SKM-1 treated with dmso at 0.1 percent for 144 hours (cell line): ENCODE measurements around the gene RGMA.
"Not testable (repeated sequence)": the region's sequence is repeated elsewhere in the genome, so short reads cannot be mapped to it uniquely, and the experiment has no call there.

Source experiments
- DNase-seq: peaks from one replicate; lab custom pipeline; 2025; ENCODE audit not compliant: unreplicated experiment; lab: John Stamatoyannopoulos, UW

RGMA gene

DNA sequence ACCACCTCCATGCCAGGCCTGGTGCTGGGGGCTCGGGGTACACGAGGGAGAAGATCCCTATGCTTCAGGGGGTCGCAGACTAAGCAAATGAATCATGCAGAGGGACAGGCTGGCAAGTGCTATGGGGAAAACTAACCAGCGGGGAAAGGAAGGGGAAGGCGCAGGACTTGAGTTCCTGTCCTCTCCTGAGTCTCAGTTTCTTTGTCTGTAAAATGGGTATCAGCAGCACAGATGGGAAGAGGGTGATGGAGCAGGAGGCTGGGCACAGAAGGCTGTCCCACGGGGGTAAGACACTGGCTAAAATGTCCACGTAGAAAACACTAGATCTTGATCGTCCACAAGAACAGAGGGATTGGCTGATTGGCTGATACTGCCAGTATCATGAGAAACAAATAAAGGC is 39.8 kb downstream of the RGMA start:
- DNase-seq: no peak

DNA sequence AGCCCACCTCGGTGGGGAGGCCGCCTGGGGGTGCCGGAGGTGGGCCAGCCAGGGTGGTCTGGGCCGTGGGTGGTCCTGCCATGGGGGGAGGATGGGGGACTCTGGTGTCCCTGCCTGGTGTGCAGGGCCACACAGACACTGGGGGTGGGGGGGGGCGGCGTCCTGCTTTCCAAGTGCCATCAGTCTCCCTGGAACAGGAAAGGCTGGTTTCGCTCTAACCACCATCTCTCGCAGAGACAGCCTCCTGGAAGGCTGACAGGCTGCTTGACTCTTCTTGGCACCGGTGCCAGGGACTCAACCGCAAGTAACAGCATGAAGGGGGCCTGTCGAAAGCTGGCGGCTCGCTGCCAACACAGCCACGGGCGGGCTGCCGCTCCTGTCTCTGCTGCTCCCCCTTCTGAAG is 40.3 kb downstream of the RGMA start:
- DNase-seq: no peak

DNA sequence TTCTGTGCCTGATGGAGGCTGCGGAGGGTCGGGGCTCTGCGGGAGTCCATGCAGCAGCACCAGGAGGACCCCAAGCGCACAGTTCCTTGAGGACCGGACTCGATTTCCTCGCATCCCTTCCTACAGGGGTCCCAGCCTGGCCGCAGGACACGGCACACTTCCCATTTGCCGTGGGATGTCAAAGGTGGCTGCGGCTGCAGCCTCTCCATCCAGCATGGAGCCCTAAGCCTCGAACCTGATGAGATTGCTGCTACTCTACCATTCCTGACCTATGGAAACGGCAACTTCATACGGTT is 40.6 kb downstream of the RGMA start:
- DNase-seq: no peak

DNA sequence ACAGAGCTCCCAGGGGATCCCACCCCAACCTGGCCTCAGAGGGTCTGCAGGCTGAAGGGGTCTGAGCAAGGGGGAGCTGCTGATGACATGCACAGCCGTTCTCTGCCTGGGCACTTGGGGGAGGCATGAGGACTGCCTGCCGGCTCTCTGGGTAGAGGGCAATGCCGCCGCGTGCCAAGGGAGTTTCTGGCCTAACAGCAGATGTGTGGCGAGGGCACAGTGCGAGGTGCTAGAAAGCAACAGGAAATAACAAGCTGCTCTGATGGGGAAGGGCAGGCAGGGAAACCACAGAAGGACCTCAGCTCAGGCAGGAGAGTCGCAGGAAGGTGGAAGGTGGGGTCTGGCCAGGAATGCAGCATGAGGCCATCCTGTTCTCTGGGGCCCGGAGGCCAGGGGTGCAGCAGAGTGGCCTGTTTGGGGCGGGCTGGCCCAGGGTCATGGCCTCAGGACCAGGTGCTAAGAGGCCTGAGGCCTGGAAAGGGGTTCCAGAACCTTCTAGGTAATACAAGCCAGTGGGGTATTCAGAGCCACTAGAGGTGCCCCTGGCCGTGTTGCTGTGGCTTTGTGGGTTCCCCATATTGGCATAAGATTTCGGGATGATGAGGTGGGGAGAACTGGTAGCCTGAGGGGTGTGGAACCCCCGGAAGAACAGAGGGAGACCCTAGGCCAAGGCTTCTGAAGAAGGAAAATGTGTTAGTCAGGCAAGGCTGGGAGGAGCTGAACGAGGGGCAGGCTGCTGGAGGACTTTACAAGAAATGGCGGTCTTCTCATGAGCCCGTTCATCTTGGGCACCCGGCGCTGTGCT is 41.2 kb downstream of the RGMA start:
- DNase-seq: no peak

DNA sequence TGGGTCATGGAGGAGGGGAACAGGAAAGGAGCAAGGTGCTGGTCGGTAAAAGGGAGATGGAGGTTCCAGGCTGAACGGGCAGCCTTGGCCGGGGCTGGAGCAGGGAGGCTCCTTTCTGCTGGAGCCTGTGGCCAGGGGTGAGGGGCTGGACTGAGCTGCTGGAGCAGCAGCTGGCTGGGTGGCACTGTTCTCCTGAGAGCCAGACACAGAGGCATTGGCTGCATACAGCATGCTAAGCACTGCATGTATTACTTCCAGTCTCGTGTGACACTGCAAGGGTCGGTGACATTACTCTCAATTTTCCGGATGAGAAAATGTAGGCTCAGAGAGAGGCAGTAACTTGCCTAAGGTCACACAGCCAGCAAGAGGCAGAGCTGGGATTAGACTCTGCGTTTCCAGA is 42.3 kb downstream of the RGMA start:
- no peak for DNase-seq

DNA sequence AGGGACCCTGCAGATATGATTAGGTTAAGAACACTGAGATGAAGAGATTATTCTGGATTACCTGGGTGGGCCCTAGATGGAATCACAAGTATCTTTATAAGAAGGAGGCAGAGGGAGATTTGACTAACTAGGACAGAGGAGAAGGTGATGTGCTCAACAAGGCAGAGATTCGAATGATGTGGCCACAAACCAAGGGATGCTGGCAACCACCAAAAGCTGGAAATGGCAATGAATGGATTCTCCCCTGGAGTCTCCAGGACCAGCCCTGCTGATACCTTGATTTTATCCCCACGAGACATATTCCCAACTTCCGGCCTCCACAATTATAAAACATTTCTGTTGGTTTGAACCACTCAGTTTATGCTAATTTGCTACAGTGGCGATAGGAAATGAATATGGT is 42.9 kb downstream of the RGMA start:
- no peak for DNase-seq

DNA sequence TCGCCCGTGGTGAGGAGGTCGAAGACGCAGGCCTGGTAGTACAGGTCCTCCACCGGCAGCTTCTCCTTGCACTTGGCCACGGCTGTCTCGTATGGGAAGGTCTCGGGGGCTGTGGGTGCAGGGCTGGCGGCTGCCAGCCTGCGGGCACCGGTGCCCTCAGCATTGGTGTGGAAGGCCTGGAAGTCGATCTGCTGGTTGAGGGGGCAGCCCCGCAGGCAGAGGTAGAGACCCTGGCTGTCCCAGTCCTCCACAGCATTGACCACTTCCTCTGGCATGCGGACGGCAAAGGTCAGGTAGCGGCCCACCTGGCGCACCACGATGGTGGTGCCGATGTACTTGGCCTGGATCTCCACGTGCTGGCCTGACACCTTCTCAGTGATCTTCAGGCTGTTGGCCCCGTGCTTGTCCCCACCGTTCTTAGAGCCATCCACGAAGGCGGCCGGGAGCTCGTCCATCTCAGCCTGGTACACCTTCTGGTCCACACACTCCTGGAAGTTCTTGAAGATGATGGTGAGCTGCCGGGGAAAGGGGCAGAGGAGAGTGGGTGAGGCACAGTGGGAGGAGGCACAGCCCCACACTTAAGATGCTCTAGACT is 43.7 kb downstream of the RGMA start:
- no peak for DNase-seq

DNA sequence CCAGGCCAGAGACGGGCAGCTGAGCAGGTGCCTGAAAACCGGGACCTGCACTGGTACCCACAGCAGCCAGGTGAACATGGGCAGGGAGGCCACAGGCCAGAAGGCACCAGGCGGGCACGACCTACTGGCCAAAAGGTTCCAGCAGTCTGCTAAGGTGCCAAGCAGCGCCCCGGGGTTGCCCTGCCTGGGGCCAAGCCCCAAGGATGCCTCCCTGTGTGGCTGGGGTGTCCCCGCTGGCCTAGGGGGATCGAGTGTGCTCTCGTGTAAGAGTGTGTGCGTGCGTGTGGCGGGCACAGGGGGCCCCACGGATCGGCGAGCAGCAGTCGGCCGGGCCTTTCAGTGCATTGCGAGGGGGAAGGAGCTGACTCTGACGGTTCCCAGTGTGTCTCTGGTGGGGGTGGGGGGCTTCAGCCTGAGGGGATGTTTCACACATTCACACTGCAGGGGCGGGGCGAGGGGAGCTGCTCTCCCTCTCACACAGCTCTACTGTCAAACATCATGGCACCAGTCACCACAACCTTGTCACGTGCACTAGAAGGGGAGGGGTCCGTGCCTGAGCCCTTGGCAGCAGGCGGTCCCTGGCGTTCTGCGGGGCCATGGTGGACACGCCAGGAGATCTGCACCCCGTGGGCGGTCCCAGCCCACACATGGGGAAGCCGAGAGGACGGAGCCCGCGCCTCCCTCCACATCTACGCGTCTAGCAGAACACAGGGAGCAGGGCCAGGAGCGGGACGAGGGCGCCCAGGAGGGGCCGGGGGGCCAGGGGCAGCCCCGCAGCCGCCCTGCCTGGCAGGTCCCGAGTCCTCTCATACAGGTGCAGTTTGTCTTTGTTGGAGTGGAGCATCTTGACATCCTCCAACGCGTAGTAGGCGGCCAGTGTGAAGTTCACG is 44.5 kb downstream of the RGMA start:
- no peak for DNase-seq

DNA sequence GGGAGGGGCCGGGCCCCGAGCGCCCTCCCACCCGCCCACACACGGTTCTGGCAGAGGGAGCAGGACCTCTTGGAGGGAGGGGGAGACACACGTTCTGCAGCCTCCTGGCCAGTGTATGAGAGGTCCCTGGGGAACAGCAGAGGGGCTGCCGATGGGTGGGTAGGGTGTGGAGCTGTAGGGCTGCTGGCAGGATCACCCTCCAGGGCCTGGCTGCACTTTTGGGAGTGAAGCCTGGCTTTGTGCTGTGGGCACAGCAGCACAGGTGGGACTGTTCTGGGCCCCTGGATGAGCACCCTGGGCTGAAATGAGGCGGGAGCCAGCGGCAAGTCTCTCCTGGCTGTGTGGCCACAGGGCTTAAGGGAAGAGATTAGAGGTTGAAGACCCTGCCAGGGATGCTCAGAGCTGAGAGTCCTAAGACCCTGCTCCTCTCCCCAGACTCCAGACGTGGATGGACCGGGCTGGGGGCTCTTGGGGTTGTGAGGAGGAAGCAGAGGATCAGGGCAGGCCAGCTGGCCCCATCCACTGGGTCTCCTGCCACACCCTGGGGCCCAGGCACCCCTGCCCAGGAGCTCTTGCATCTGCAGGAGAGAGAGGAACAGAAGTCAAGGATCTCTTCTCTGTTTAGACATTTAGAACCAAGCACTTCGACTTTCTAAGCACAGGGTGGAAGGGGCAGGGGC is 45.2 kb downstream of the RGMA start:
- no peak for DNase-seq

DNA sequence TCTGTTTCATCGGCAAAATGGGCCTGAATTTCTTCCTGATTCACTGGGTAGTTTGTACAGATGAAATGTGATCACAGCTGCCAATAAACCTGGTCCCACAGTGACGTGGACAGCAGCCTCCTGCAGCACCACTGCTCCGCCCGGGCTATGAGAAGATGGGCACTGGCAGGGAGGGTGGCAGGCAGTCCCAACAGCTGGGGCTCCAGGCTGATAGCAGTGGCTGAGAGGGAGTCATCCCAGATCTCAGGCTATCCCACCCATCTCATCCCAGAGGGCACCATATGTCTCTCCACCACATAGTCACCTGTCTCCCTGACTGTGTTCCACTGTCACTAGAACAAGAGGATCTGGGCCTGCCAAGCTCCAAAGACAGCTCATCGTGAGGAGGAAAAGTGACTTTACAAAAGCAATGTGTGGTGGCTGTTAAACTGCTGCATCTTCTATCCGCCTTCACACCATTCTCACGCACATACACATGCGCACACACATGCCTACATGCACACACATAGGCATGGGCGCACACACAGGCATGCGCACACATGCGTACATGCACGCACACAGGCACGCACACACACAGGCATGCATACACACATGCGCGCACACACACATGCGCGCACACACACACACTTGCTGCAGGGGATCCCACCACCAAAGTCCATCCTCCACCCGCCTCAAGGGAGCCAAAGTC is 46.2 kb downstream of the RGMA start:
- no peak for DNase-seq

DNA sequence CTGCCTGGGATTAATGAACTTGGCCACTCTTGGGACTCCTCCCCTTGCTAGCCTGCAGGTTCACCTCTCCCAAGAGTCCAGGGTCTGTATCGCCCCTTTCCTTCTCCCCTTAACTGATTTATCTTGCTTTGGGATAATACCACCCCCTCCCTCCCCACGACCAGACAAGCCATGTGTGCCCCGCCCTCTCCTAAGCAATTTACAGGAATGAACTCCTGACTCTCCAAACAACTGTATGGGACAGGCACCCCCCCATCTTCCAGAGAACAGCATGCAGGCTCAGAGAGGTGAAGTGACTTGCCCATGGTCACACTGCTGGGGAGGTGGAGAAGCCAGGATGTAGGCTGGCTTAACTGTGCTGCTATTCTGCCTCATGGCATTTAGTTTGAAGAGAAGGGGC is 46.8 kb downstream of the RGMA start:
- DNase-seq: no peak

DNA sequence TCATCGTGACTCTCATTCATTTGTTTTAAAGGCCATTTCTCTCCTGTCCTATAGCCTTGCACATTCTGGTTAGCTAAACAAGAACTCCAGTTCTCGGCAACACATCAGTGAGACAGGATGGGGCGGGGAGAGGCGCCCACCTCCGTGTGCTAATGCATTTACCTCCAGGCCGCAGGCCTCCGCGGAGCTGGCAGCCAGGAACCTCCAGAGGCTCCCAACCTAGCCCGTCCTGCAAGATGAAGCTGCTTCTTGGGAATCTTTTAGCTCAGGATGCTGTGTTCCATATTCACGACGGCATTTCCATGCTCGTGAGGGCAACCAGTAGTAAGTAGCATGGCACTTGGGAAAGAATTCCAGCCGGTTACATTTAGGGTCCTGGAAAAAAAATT is 47.9 kb downstream of the RGMA start:
- no peak for DNase-seq

DNA sequence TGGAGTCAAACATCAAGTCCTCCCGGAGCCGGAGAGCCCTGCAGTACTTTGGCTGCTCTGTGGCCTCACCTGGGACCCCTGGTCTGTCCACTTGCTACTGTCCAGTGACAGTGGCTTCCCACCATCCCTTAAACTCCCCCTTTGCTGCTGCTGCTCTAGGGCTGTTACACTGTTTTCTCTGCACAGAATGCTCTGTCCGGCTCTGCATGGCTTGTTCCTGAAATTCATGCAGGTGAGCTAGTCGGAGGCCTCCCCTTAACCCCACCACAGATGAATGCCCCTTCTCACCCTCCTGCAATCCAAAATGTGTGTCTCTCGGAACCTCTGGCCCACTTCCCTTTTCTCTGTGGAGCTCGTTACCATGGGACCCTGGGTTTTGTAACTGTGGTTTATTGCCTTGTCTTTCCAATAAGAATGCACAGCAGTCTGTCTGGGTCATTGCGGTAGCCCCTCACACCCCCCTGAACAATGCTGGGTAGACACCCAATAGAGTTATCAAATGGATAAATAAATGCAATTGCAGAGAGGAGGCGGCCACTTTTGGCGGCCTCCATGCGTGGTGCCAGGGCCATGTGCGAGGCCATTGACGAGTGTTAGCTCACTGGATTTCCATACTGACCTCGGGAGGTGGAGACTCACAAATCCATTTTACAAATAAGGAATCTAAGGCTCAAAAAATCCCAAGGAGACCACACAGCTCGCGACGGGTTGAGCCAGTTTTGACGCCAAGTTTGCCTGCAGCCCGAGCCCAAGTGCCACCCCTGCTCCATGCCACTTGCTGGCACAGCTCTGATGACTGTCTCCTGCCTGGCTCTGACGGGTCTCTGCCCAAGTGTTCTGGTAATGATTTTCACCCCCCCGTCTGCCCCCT is 48.5 kb downstream of the RGMA start:
- DNase-seq: no peak

DNA sequence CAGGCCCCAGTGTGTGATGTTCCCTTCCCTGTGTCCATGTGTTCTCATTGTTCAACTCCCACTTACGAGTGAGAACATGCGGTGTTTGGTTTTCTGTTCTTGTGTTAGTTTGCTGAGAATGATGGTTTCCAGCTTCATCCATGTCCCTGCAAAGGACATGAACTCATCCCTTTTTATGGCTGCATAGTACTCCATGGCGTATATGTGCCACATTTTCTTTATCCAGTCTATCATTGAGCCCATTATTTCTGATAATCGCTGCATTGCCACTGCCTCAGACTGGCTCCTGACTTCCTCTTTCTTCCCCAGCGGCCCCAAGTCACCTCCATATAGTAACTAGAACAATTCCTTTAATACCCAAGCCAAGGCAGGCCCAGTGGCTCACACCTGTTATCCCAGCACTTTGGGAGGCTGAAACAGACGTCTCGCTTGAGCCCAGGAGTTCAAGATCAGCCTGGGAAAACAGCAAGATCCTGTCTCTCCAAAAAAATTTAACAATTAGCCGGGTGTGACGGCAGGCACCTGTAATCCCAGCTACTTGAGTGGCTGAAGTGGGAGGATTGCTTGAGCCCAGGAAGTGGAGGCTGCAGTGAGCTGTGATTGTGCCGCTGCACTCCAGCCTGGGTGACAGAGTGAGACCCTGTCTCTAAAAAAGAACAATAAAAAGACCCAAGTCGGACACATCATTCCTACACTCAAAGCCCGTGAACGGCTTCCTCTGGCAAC is 49.3 kb downstream of the RGMA start:
- not testable (repeated sequence) for DNase-seq

DNA sequence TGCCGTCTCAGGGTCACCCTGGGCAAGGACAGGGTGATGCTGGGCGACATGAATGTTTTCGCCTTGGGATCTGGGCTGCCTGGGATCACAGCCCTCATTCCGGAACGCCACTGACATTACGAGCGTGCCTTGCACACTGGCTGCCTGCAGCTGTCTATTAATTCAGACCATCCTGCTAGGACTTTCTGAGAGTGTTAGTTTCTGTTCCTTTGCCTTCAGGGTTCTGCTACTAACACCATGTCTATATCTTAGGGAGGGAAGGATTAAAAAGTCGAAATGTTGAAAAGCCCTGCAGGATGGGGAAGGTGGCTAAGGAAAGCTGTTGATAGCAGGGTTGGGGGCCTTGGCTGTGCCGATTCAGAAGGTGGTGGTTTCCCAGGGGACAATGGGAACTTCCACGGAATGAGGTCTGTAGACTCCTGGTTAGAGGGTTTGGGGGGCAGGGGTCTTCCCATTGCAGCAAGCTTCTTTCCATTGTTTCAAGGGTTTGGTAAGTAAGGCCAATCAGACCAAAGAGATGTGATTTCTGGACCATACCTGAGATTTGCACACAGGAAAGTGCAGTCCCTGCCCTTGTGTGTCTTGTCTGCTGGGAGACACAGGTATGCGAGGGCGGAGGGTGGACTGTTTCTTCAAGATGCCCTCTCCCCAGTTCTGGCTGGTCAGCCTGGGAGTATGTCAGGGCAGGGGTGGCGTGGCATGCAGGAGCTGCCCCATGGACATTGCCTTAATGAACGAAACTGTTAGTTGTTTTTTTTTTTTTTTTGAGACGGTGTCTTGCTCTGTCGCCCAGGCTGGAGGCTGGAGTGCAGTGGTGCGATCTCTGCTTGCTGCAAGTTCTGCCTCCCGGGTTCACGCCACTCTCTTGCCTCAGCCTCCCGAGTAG is 50.9 kb downstream of the RGMA start:
- DNase-seq: no peak

DNA sequence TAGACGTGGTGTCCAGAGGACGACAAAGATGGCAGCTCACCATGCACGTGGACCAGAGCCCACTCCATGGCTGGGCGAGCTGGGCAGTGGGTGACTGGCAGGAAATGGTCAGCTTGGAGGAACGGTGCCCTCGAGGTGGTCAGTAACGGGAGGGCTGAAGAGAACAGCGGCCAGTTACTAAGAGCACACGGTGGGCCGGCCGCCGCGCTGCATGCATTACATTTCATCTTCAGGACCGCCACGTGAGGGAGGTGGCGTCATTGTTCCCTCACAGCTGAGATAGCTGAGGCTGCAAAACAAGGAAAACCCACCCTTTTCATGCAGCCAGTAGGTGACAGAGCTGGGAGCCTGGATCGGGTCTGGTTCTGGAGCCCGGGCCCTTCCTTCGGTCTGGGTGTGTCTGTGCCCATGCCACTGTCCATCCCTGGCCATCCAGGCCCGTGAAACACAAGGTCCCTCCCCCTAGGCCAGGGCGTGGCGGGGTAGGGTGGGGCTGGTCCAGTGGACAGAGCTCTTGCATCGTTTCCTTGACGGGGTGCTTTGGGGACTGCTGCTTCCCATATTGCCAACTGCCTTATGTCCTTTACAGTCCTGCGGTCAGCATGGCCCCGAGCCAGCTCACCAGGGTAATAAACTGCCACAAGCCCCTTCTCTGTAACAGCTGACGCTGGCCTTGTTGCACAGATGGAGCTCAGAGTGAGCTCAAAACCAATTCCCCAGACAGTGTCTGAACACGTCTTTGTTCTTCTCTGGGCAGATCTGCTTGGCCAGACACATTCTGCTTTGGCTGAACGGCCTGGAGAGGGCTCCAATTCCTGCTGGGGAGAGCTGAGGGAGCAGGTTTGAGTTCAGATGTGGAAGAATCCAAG is 51.8 kb downstream of the RGMA start:
- peak; percentile 34 for DNase-seq
